Testis (tissue), 3 donors: ENCODE data around the gene RABEP2. TPM values are rescaled to one million over a fixed set of nuclear protein-coding genes. Genes with fewer than 3 reads are reported as not detected.

Experiments
- DNase-seq: peaks from one replicate; pipeline ENCODE4 v3.0.0-alpha.2; 2019
- H3K27ac ChIP-seq, 2 donors: fragments of 200-600 bp; sonication (generic); one replicate each; pipeline ENCODE4 v1.5.1; 2019
- H3K27me3 ChIP-seq: fragments of 200-600 bp; sonication (generic); one replicate; pipeline ENCODE4 v1.5.1; 2019
- H3K36me3 ChIP-seq: fragments of 200-600 bp; sonication (generic); one replicate; pipeline ENCODE4 v1.5.1; 2017; ENCODE audit warnings: low read depth; ENCODE audit errors: missing control alignments
- H3K4me1 ChIP-seq: fragments of 200-600 bp; sonication (generic); one replicate; pipeline ENCODE4 v1.5.1; 2019
- H3K4me3 ChIP-seq, 2 donors: fragments of 200-600 bp; sonication (generic); one replicate each; pipeline ENCODE4 v1.5.1; 2017 to 2019
- H3K9me3 ChIP-seq: fragments of 200-600 bp; sonication (generic); one replicate; pipeline ENCODE4 v1.5.1; 2017
- POLR2A ChIP-seq: fragments of 450-650 bp; IDR thresholded peaks from one replicate; pipeline ENCODE4 v1.6.1; 2017; ENCODE audit warnings: antibody characterized with exemption, mild to moderate bottlenecking, moderate library complexity
- WGBS, 2 donors: methylation state at CpG; one replicate each; pipeline ENCODE4 v1.1.5; 2018; 5-methylcytosine and 5-hydroxymethylcytosine counted together
- intact Hi-C: fragments of 100-400 bp; cut with DNase I; formaldehyde crosslinking; loops from one replicate; pipeline ENCODE4 v1.15.1; 2023; ENCODE audit warnings: low total_unique reads
- polyA plus RNA-seq: library from polyadenylated mRNA; stranded (reverse); fragments of 350-450 nt; fragmentation: Illumina TruSeq; extraction: RNeasy Lipid Tissue Mini Kit (QIAGEN cat#74804); gene quantifications from one replicate; pipeline ENCODE4 v1.2.3, GENCODE V29; 2014; ENCODE audit warnings: low read depth, low replicate concordance; ENCODE audit not compliant: insufficient read depth
- total RNA-seq, 2 donors: library from RNA; depleted of rRNA; stranded (reverse); fragments of >200 nt; gene quantifications; one replicate each; pipeline ENCODE4 v1.2.3, GENCODE V29; 2016
- TF ChIP-seq, protein P1 (sequence below), 3 experiments: fragments of 450-650 bp in 2 of 3; fragments of 200-600 bp in 1 of 3; sonication (generic) in 1 of 3; IDR thresholded peaks; one replicate each; pipeline ENCODE4 v1.5.1; 2016 to 2019; ENCODE audit warnings: antibody characterized with exemption in 3 of 3, mild to moderate bottlenecking in 2 of 3, moderate library complexity in 1 of 3

Gene RABEP2
- total and polyA plus RNA-seq, 3 donors from 2014 or later: 14.2 to 51.8 (median 43.3) TPM

DNA sequence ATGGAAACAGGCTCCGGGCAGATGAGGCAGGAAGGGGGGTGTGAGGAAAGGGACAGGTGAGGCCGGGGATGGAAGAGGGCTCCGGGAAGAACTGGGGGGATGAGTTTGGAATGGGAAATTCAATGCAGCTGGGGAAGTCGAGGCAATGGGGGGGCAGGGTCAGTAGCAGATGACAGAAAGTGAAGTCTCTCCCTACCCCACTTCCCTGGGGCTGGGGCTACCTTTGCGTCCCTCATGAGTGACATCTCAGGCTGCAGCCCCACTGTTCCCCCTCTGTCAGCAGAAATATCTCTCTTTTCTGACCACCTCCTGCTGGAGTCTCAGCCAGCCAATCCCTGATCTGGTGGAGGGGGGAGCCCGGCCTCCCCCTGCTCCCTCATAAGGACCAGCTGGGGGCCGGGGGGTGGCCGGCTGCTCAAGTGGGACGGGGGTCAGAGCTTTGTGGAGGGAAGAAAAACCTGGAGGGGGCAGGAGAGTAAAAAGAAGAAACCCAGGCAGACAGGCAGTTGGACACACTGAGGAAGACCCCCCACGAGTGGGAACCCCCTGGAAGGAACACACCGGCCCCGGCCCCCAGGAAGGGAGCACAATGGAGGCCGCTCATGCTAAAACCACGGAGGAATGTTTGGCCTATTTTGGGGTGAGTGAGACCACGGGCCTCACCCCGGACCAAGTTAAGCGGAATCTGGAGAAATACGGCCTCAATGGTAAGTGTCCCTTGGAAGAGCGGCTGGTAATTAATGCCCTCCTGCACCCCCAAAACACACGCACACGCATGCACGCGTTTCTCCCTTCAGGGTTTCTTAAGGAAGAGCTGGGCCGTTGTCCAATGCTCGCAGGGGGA lies 46.7 kb downstream of the RABEP2 start, which contains the start of gene ATP2A1:
Gene ATP2A1 (plus strand): TSS at position 406 of the 844 bp plus-strand sequence. CDS start 184 bp downstream, at position 590.
- intact Hi-C loops: no loop called here
- TF ChIP-seq, protein P1, sequence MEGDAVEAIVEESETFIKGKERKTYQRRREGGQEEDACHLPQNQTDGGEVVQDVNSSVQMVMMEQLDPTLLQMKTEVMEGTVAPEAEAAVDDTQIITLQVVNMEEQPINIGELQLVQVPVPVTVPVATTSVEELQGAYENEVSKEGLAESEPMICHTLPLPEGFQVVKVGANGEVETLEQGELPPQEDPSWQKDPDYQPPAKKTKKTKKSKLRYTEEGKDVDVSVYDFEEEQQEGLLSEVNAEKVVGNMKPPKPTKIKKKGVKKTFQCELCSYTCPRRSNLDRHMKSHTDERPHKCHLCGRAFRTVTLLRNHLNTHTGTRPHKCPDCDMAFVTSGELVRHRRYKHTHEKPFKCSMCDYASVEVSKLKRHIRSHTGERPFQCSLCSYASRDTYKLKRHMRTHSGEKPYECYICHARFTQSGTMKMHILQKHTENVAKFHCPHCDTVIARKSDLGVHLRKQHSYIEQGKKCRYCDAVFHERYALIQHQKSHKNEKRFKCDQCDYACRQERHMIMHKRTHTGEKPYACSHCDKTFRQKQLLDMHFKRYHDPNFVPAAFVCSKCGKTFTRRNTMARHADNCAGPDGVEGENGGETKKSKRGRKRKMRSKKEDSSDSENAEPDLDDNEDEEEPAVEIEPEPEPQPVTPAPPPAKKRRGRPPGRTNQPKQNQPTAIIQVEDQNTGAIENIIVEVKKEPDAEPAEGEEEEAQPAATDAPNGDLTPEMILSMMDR (IDR thresholded peaks at IDR 0.05): no peak
- no peak for TF ChIP-seq POLR2A

DNA sequence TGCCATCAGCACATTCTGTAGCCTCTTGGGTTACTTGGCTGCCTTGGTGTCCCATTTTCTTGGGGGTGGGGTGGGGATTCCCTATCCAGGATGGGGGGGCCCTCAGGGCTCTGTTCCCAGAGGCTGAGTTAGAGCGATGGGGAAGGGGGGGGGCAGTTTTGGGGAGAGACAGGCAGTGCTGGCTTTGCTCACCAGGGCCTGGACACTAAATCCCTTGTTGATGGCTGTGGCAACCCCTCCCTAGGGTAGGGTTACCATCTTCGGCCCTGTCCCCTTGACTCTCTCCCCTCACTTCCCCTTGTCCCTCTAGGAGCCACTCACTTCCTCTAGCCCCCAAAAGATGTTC lies 47.4 kb downstream of the RABEP2 start:
- Histone ChIP-seq H3K9me3 (no peaks in the 10 kb centered on the region), H3K4me3 (no peak overlapping the region), H3K36me3 (no peaks in the 10 kb centered on the region), H3K27ac (no peak overlapping the region), H3K27me3 (no peaks in the 10 kb centered on the region), H3K4me1 (peaks cover 9% of the 10 kb centered on the region)
- intact Hi-C loops: no loop called here
- TF ChIP-seq, protein P1 (IDR thresholded peaks at IDR 0.05): no peak
- TF ChIP-seq POLR2A: no peak
- WGBS, 2 donors: 77 to 88% methylated on average over 1 to 2 of the region's 2 CpGs
- no peak for DNase-seq

More for the DNA sequence above, 46.7 kb downstream of the RABEP2 start, which contains the start of gene ATP2A1:
- Histone ChIP-seq H3K27me3 (no peaks in the 10 kb centered on the region), H3K4me1 (peaks cover 9% of the 10 kb centered on the region), H3K9me3 (no peaks in the 10 kb centered on the region), H3K36me3 (no peaks in the 10 kb centered on the region), H3K27ac (no peak within 1 kb of the TSS), H3K4me3 (peak within 1 kb of the TSS; percentile 56 to 58)
- DNase-seq: no peak
- WGBS, 2 donors: 49 to 66% methylated on average over 21 to 25 of the region's 25 CpGs

DNA sequence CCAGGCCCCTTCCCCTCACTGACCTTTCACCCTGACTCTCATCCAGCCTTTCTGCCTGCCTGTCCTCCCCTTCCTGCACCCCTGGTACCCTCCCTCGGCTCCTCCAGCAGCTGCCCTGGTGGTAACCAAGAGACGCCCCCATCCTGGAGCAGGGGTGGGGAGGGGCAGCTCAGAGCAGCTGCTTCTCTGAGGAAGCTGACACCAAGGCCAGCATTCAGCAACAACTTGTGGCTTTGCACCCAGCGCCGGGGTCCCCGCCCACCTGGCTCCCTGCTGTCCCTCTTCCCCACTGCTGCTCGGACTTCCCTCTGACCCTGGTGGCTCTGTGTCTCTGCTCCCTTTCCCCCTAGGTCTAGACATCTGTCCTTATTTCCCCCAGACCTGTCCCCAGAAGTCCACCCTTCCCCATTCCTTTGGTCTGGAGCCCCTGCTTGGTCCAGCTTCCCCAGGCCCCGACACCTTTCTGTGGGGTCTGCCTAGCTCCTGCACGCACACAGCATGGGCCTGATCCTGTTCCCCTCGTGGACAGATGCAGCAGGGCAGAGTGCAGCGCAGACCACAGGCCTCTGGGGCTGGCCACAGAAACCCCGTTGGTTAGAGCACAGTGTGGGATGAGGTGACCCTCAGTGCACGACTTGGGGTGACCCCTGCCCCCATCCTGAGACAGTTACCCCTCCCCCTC lies 47.9 kb downstream of the RABEP2 start:
- H3K36me3 ChIP-seq: no peaks in the 10 kb centered on the region
- H3K27ac ChIP-seq: no peak overlapping the region
- no peak for TF ChIP-seq POLR2A
- TF ChIP-seq, protein P1 (IDR thresholded peaks at IDR 0.05): no peak
- no peaks in the 10 kb centered on the region for H3K9me3 ChIP-seq
- H3K27me3 ChIP-seq: no peaks in the 10 kb centered on the region
- DNase-seq: no peak
- WGBS, 2 donors: 70 to 72% methylated on average over 6 to 12 of the region's 12 CpGs
- peaks cover 9% of the 10 kb centered on the region for H3K4me1 ChIP-seq
- intact Hi-C loops: no loop called here
- no peak overlapping the region for H3K4me3 ChIP-seq

DNA sequence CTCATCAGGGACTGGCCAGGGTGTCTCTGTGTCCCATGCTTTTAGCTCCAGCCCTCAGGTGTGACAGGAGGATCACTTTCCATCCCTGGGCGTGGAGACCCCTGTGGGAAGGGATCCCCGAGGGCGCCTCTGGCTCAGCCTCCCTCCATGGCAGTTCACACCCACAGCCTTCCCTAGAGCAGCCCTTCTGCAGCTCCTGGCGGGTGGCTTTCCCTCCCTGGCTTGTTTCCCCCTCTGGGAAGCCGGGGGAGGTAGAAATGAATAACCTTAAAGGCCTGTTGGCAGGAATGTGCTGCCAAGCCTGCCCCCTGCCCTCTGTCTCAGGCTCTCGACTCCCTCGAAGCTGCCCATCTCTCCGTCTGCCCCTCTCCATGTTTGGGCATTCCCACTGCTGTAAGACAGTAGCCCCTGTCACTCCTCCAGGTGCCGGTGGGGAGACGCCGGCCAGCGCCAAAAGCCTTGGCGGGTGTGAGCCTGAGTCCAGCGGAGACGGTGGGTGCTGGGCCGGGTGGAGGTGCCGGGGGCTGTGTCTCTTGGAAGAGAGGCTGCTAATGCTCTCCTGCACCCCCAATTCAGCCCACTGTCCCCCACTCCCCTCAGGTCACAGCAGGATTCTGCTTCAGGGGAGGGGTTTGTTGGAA lies 48.9 kb downstream of the RABEP2 start:
- Histone ChIP-seq H3K27me3 (no peaks in the 10 kb centered on the region), H3K4me3 (no peak overlapping the region), H3K4me1 (peaks cover 9% of the 10 kb centered on the region), H3K9me3 (no peaks in the 10 kb centered on the region), H3K27ac (no peak overlapping the region), H3K36me3 (no peaks in the 10 kb centered on the region)
- 52 to 61% methylated on average over 5 to 17 of the region's 17 CpGs for WGBS, 2 donors
- TF ChIP-seq POLR2A: no peak
- TF ChIP-seq, protein P1 (IDR thresholded peaks at IDR 0.05): no peak
- DNase-seq: no peak
- intact Hi-C loops: no loop called here
